OCI-LY1 (cell line): ENCODE data around the gene CORO1C.
"Not testable (repeated sequence)": the region's sequence is repeated elsewhere in the genome, so short reads cannot be mapped to it uniquely, and the experiment has no call there.

Source experiments
- H2AFZ ChIP-seq: fragments of 200-600 bp; sonication (generic), shearing (Covaris generic); 2 replicates; pipeline ENCODE4 v1.6.0; 2014; ENCODE audit warnings: antibody characterized with exemption, mild to moderate bottlenecking, low read length
- H3F3A ChIP-seq: fragments of 200-600 bp; sonication (generic), shearing (Covaris generic); 2 replicates; pipeline ENCODE4 v1.6.0; 2014; ENCODE audit warnings: mild to moderate bottlenecking, antibody characterized with exemption, low read length, moderate library complexity; ENCODE audit not compliant: insufficient read depth
- H3K27ac ChIP-seq: fragments of 200-600 bp; sonication (generic); 2 replicates; pipeline ENCODE4 v1.5.1; 2014; ENCODE audit warnings: low read length, mixed run types, mild to moderate bottlenecking, low read depth; ENCODE audit not compliant: poor library complexity, severe bottlenecking
- H3K27me3 ChIP-seq: fragments of 200-600 bp; sonication (generic); 2 replicates; pipeline ENCODE4 v1.6.0; 2014; ENCODE audit warnings: antibody characterized with exemption, mild to moderate bottlenecking, low read length, moderate library complexity; ENCODE audit not compliant: insufficient read depth
- H3K36me3 ChIP-seq: fragments of 200-600 bp; sonication (generic); 2 replicates; pipeline ENCODE4 v1.6.1; 2014; ENCODE audit warnings: mild to moderate bottlenecking, antibody characterized with exemption, low read length, moderate library complexity, mixed read lengths; ENCODE audit not compliant: insufficient read depth
- H3K4me1 ChIP-seq: fragments of 200-600 bp; sonication (generic); 2 replicates; pipeline ENCODE4 v1.5.1; 2014; ENCODE audit warnings: mild to moderate bottlenecking, low read length, moderate library complexity; ENCODE audit not compliant: insufficient read depth, severe bottlenecking
- H3K4me2 ChIP-seq: fragments of 200-600 bp; sonication (generic), shearing (Covaris generic); 2 replicates; pipeline ENCODE4 v1.6.1; 2014; ENCODE audit warnings: low read length
- H3K4me3 ChIP-seq: fragments of 200-600 bp; sonication (generic); 2 replicates; pipeline ENCODE4 v1.5.1; 2014; ENCODE audit warnings: low read length, low read depth, mild to moderate bottlenecking, mixed read lengths; ENCODE audit not compliant: poor library complexity, severe bottlenecking
- H3K79me2 ChIP-seq: fragments of 200-600 bp; shearing (Covaris generic); 2 replicates; pipeline ENCODE4 v1.6.1; 2016; ENCODE audit warnings: mixed run types, low read length, mixed read lengths; ENCODE audit not compliant: insufficient read depth
- H3K9ac ChIP-seq: fragments of 200-600 bp; sonication (generic), shearing (Covaris generic); 2 replicates; pipeline ENCODE4 v1.6.1; 2014; ENCODE audit warnings: mild to moderate bottlenecking, low read length, mixed read lengths
- H3K9me2 ChIP-seq: fragments of 200-600 bp; sonication (generic), shearing (Covaris generic); 2 replicates; pipeline ENCODE4 v1.6.1; 2014; ENCODE audit warnings: low read depth, mild to moderate bottlenecking, low read length, mixed read lengths
- H3K9me3 ChIP-seq: fragments of 200-600 bp; shearing (Covaris generic); 2 replicates; pipeline ENCODE4 v1.6.1; 2014; ENCODE audit warnings: low read length, mixed read lengths
- H4K20me1 ChIP-seq: fragments of 200-600 bp; sonication (generic), shearing (Covaris generic); 2 replicates; pipeline ENCODE4 v1.6.0; 2016; ENCODE audit warnings: mild to moderate bottlenecking, low read length; ENCODE audit not compliant: insufficient read depth
- EZH2 ChIP-seq: fragments of 200-600 bp; sonication (generic), shearing (Covaris generic); IDR thresholded peaks from 2 replicates; pipeline ENCODE4 v1.8.0; 2017; ENCODE audit warnings: borderline replicate concordance, mixed run types, mild to moderate bottlenecking, antibody characterized with exemption, low read length, moderate library complexity, mixed read lengths
- TF ChIP-seq, protein P1 (sequence below): fragments of 200-600 bp; sonication (generic), shearing (Covaris generic); IDR thresholded peaks from 2 replicates; pipeline ENCODE4 v1.5.1; 2017; ENCODE audit warnings: mild to moderate bottlenecking, antibody characterized with exemption, low read length, moderate library complexity, mixed read lengths

The CORO1C gene

DNA sequence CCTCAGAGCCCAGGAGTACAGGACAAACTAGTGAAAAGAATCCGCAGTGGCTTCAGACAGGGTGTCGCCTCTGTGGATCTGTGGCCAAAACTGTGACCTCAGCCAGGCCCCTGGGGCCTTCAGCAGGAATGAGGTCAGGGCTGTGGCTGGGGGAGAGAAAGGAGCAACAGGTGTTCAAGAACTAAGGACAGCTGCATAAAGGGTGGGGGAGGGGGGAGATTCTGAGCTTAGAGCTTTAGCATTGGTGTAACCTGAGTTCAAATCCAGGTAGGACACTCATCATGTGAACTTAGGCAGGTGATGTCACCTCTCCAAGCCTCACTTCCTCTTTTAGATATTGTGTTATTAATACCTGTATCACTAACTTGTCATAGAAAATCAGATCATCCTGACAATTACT is 40.9 kb upstream of the CORO1C start:
- no peak overlapping the region for H2AFZ ChIP-seq
- no peaks in the 10 kb centered on the region for H3F3A ChIP-seq
- H3K9ac ChIP-seq = no peak overlapping the region
- H3K4me1 ChIP-seq = peaks cover 10% of the 10 kb centered on the region
- no peaks in the 10 kb centered on the region for H3K79me2 ChIP-seq
- TF ChIP-seq, protein P1, sequence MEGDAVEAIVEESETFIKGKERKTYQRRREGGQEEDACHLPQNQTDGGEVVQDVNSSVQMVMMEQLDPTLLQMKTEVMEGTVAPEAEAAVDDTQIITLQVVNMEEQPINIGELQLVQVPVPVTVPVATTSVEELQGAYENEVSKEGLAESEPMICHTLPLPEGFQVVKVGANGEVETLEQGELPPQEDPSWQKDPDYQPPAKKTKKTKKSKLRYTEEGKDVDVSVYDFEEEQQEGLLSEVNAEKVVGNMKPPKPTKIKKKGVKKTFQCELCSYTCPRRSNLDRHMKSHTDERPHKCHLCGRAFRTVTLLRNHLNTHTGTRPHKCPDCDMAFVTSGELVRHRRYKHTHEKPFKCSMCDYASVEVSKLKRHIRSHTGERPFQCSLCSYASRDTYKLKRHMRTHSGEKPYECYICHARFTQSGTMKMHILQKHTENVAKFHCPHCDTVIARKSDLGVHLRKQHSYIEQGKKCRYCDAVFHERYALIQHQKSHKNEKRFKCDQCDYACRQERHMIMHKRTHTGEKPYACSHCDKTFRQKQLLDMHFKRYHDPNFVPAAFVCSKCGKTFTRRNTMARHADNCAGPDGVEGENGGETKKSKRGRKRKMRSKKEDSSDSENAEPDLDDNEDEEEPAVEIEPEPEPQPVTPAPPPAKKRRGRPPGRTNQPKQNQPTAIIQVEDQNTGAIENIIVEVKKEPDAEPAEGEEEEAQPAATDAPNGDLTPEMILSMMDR = no peak
- TF ChIP-seq EZH2 = no peak
- H3K4me3 ChIP-seq = no peak overlapping the region
- H3K27me3 ChIP-seq = no peaks in the 10 kb centered on the region
- no peaks in the 10 kb centered on the region for H4K20me1 ChIP-seq
- no peak overlapping the region for H3K4me2 ChIP-seq
- H3K27ac ChIP-seq = no peak overlapping the region
- H3K9me3 ChIP-seq = no peaks in the 10 kb centered on the region
- H3K36me3 ChIP-seq = no peaks in the 10 kb centered on the region
- H3K9me2 ChIP-seq = no peaks in the 10 kb centered on the region

- not testable (repeated sequence) for H4K20me1 ChIP-seq, H3K9me2 ChIP-seq, H2AFZ ChIP-seq, H3K36me3 ChIP-seq, H3K27ac ChIP-seq, H3K79me2 ChIP-seq, H3K9me3 ChIP-seq, H3K27me3 ChIP-seq, H3K4me2 ChIP-seq, H3K4me3 ChIP-seq, H3F3A ChIP-seq, H3K9ac ChIP-seq
- H3K4me1 ChIP-seq = peaks cover 10% of the 10 kb centered on the region
Measured at GRCh38 chr12:108771835-108772234, 40.5 kb upstream of the CORO1C start.

DNA sequence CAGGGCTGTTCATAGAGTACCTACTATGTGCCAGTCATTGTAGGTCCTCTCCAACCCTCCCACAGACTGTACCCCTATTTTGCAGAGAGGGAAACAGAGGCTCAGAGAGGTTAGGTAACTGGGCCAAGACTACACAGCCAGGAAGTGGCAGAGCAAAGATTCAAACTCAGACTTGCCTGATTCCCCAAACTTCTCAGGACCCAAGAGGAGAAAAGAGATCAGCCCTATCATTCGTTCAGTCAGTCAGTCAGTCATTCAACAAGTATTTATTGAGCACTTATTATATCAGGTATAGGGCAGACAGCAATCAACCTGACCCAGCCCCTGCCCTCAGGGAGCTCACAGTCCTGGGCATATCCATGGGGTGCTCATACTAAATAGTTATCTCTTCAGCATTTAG is 39.6 kb upstream of the CORO1C start:
- no peaks in the 10 kb centered on the region for H3F3A ChIP-seq
- no peak for TF ChIP-seq EZH2
- TF ChIP-seq, protein P1 = no peak
- no peaks in the 10 kb centered on the region for H3K9me3 ChIP-seq
- no peak overlapping the region for H3K4me2 ChIP-seq
- H3K79me2 ChIP-seq = no peaks in the 10 kb centered on the region
- H3K27me3 ChIP-seq = no peaks in the 10 kb centered on the region
- H2AFZ ChIP-seq = no peak overlapping the region
- H3K9me2 ChIP-seq = no peaks in the 10 kb centered on the region
- H3K4me3 ChIP-seq = no peak overlapping the region
- no peak overlapping the region for H3K27ac ChIP-seq
- H3K4me1 ChIP-seq = peaks cover 10% of the 10 kb centered on the region
- H4K20me1 ChIP-seq = no peaks in the 10 kb centered on the region
- no peak overlapping the region for H3K9ac ChIP-seq
- H3K36me3 ChIP-seq = no peaks in the 10 kb centered on the region

GRCh38 chr12:108770269-108770829 is 39.0 kb upstream of the CORO1C start:
- Histone ChIP-seq H3K27ac (no peak overlapping the region), H3K27me3 (no peaks in the 10 kb centered on the region), H3K79me2 (no peaks in the 10 kb centered on the region), H3K4me3 (no peak overlapping the region), H4K20me1 (no peaks in the 10 kb centered on the region), H3K4me1 (peaks cover 10% of the 10 kb centered on the region), H3K36me3 (no peaks in the 10 kb centered on the region), H3K9ac (no peak overlapping the region), H3K4me2 (no peak overlapping the region), H3K9me3 (no peaks in the 10 kb centered on the region), H2AFZ (no peak overlapping the region), H3F3A (no peaks in the 10 kb centered on the region), H3K9me2 (no peaks in the 10 kb centered on the region)
- TF ChIP-seq, protein P1 = no peak
- no peak for TF ChIP-seq EZH2
